ENCODE measurements around the gene GRIFIN. TPM values are rescaled to one million over a fixed set of nuclear protein-coding genes. Genes with fewer than 3 reads are reported as not detected.

The GRIFIN gene
- total RNA-seq, 1 experiment from 2014 or later: not detected

GRCh38 chr7:2474813-2475677 lies 1.2 kb downstream of the GRIFIN start:
- intact Hi-C loops (cut with micrococcal nuclease): loop anchor here (5.0 kb wide), 2 partner anchors 42 to 207 kb away; partner anchors contain the start of gene LFNG
- POLR2A ChIA-PET (ENCODE audit: unreplicated experiment): no interaction called here
- Histone ChIP-seq H3K9ac (ENCODE audit: low read length) (no peak overlapping the region), H3K27ac (ENCODE audit: low read length) (no peak overlapping the region), H3K4me1 (ENCODE audit: insufficient read depth, low read length) (peaks cover 16% of the 10 kb centered on the region; the same call in 1 of the 2 replicates), H3K36me3 (ENCODE audit: low read depth, low read length) (no peaks in the 10 kb centered on the region), H3K79me2 (ENCODE audit: low read length) (no peaks in the 10 kb centered on the region), H2AFZ (ENCODE audit: low read length) (no peak overlapping the region), H3K9me3 (ENCODE audit: low read length) (no peaks in the 10 kb centered on the region), H3F3A (ENCODE audit: low read length, unreplicated experiment) (no peaks in the 10 kb centered on the region), H3K4me2 (ENCODE audit: low read length) (no peak overlapping the region), H3K9me2 (replicated peaks; ENCODE audit: low read length) (no peaks in the 10 kb centered on the region), H3K4me3 (ENCODE audit: low read length) (no peak overlapping the region), H3K27me3 (ENCODE audit: low read length) (no peaks in the 10 kb centered on the region), H4K20me1 (ENCODE audit: low read length) (no peaks in the 10 kb centered on the region)
- TF ChIP-seq EZH2 (IDR thresholded peaks at IDR 0.05; ENCODE audit: low read length, unreplicated experiment) (no peak), CTCF (conservative IDR thresholded peaks at IDR 0.05; ENCODE audit: low read depth, low read length) (no peak), EZH2phosphoT487 (IDR thresholded peaks at IDR 0.05; ENCODE audit: borderline replicate concordance, low read length) (no peak)
- DNase-seq (no peak), ATAC-seq (no peak)
- CTCF ChIA-PET: no interaction called here
- BruUV-seq (replicated peaks): no TSS peak

- intact Hi-C loops (cut with micrococcal nuclease): no loop called here
- no peaks in the 10 kb centered on the region for H3F3A ChIP-seq (ENCODE audit: low read length, unreplicated experiment)
- DNase-seq (no peak), ATAC-seq (no peak)
- no peaks in the 10 kb centered on the region for H3K27me3 ChIP-seq (ENCODE audit: low read length)
- no peaks in the 10 kb centered on the region for H4K20me1 ChIP-seq (ENCODE audit: low read length)
- TF ChIP-seq EZH2 (IDR thresholded peaks at IDR 0.05; ENCODE audit: low read length, unreplicated experiment) (no peak), CTCF (conservative IDR thresholded peaks at IDR 0.05; ENCODE audit: low read depth, low read length) (no peak), EZH2phosphoT487 (IDR thresholded peaks at IDR 0.05; ENCODE audit: borderline replicate concordance, low read length) (no peak)
- no peak overlapping the region for H3K4me3 ChIP-seq (ENCODE audit: low read length)
- H3K36me3 ChIP-seq (ENCODE audit: low read depth, low read length): no peaks in the 10 kb centered on the region
- no peak overlapping the region for H3K27ac ChIP-seq (ENCODE audit: low read length)
- H3K9me3 ChIP-seq (ENCODE audit: low read length): no peaks in the 10 kb centered on the region
- peaks cover 16% of the 10 kb centered on the region; the same call in 1 of the 2 replicates for H3K4me1 ChIP-seq (ENCODE audit: insufficient read depth, low read length)
- no peak overlapping the region for H3K9ac ChIP-seq (ENCODE audit: low read length)
- POLR2A ChIA-PET (ENCODE audit: unreplicated experiment): no interaction called here
- H2AFZ ChIP-seq (ENCODE audit: low read length): no peak overlapping the region
- no peaks in the 10 kb centered on the region for H3K9me2 ChIP-seq (replicated peaks; ENCODE audit: low read length)
- no peak overlapping the region for H3K4me2 ChIP-seq (ENCODE audit: low read length)
- BruUV-seq (replicated peaks): no TSS peak
- CTCF ChIA-PET: no interaction called here
- no peaks in the 10 kb centered on the region for H3K79me2 ChIP-seq (ENCODE audit: low read length)
Observed at GRCh38 chr7:2474224-2474623, 2.0 kb downstream of the GRIFIN start.

Measured in PC-3 (cell line).